SK-N-SH (cell line): ENCODE data around the gene SEC16B. TPM values are rescaled to one million over a fixed set of nuclear protein-coding genes. Genes with fewer than 3 reads are reported as not detected.

Experiments
- CTCF ChIA-PET: fragments of 300-600, 350-600 bp; formaldehyde crosslinking; extraction: SDS; loops from one replicate; lab custom pipeline; 2021; lab: Yijun Ruan, JAX
- POLR2A ChIA-PET: fragments of 350-600 bp; sonication (Branson Sonifier 250); formaldehyde crosslinking; extraction: SDS; loops from one replicate; lab custom pipeline; 2020; ENCODE audit warnings: antibody characterized with exemption, inconsistent platforms; lab: Yijun Ruan, JAX
- DNase-seq: peaks from one replicate; pipeline ENCODE4 v3.0.0; 2012
- H2AFZ ChIP-seq: fragments of 200-600 bp; sonication (generic); 2 replicates; pipeline ENCODE4 v1.8.1; 2016; ENCODE audit warnings: antibody characterized with exemption, mild to moderate bottlenecking, low read depth
- H3F3A ChIP-seq: fragments of 200-600 bp; sonication (generic); replicated peaks from 2 replicates; pipeline ENCODE3; 2016; ENCODE audit warnings: antibody characterized with exemption, mild to moderate bottlenecking; ENCODE audit not compliant: insufficient read depth
- H3K27ac ChIP-seq, 2 experiments: fragments of 200-500 bp in 1 of 2; fragments of 200-600 bp in 1 of 2; sonication (Bioruptor generic) in 1 of 2; sonication (generic), shearing (Covaris generic) in 1 of 2; 2 replicates each; pipeline versions ENCODE4 v1.5.1 to v1.6.1; 2014 to 2016; ENCODE audit warnings: low read depth in 2 of 2, inconsistent platforms in 1 of 2, low read length in 1 of 2, mild to moderate bottlenecking in 1 of 2, mixed read lengths in 1 of 2
- H3K27me3 ChIP-seq: fragments of 200-600 bp; sonication (generic), shearing (Covaris generic); 2 replicates; pipeline ENCODE4 v1.6.1; 2016; ENCODE audit warnings: mixed run types; ENCODE audit not compliant: insufficient read depth
- H3K36me3 ChIP-seq, 2 experiments: fragments of 200-500 bp in 1 of 2; fragments of 200-600 bp in 1 of 2; sonication (Bioruptor generic) in 1 of 2; sonication (generic) in 1 of 2; replicated peaks in 1 of 2; 2 replicates each; pipeline versions ENCODE3 to v1.5.1; 2014 to 2016; ENCODE audit warnings: low read length in 1 of 2, mild to moderate bottlenecking in 1 of 2; ENCODE audit not compliant: insufficient read depth in 2 of 2, control insufficient read depth in 1 of 2
- H3K4me1 ChIP-seq, 2 experiments: fragments of 200-500 bp in 1 of 2; fragments of 200-600 bp in 1 of 2; sonication (Bioruptor generic) in 1 of 2; sonication (generic), shearing (Covaris generic) in 1 of 2; 2 replicates each; pipeline versions ENCODE4 v1.5.1 to v1.6.1; 2014 to 2016; ENCODE audit warnings: low read depth in 1 of 2, low read length in 1 of 2, mixed run types in 1 of 2; ENCODE audit not compliant: insufficient read depth in 2 of 2, control insufficient read depth in 1 of 2
- H3K4me2 ChIP-seq: fragments of 200-600 bp; sonication (generic), shearing (Covaris generic); 2 replicates; pipeline ENCODE4 v1.6.1; 2017; ENCODE audit warnings: mixed run types
- H3K4me3 ChIP-seq, 2 experiments: fragments of 200-500 bp in 1 of 2; fragments of 200-600 bp in 1 of 2; sonication (Bioruptor generic) in 1 of 2; sonication (generic), shearing (Covaris generic) in 1 of 2; 2 replicates each; pipeline versions ENCODE4 v1.5.1 to v1.8.1; 2014 to 2016; ENCODE audit warnings: low read depth in 2 of 2, inconsistent platforms in 1 of 2, low read length in 1 of 2, mild to moderate bottlenecking in 1 of 2, mixed read lengths in 1 of 2, moderate library complexity in 1 of 2
- H3K79me2 ChIP-seq: fragments of 200-600 bp; sonication (generic); 2 replicates; pipeline ENCODE4 v1.8.1; 2017; ENCODE audit warnings: mild to moderate bottlenecking; ENCODE audit not compliant: insufficient read depth
- H3K9ac ChIP-seq: fragments of 200-600 bp; sonication (generic); 2 replicates; pipeline ENCODE4 v1.6.1; 2017; ENCODE audit warnings: mixed run types
- H3K9me2 ChIP-seq: fragments of 200-600 bp; sonication (generic); 2 replicates; pipeline ENCODE4 v1.6.1; 2017; ENCODE audit warnings: mixed run types
- H3K9me3 ChIP-seq: fragments of 200-600 bp; sonication (generic); 2 replicates; pipeline ENCODE4 v1.6.1; 2017; ENCODE audit warnings: mixed run types, mild to moderate bottlenecking, moderate library complexity
- H4K20me1 ChIP-seq: fragments of 200-600 bp; sonication (generic); 2 replicates; pipeline ENCODE4 v1.6.1; 2017; ENCODE audit warnings: mild to moderate bottlenecking, mixed run types; ENCODE audit not compliant: insufficient read depth
- CTCF ChIP-seq: fragments of 200-600 bp; sonication (generic); IDR thresholded peaks from 2 replicates; pipeline ENCODE4 v1.6.1; 2017; ENCODE audit warnings: antibody characterized with exemption, mild to moderate bottlenecking, moderate library complexity
- ELF1 ChIP-seq: IDR thresholded peaks from 2 replicates; pipeline ENCODE4 v1.4.0; 2012
- EP300 ChIP-seq, 2 experiments: IDR thresholded peaks; 2 replicates each; pipeline versions ENCODE4 v1.4.0 to v1.6.1; 2012; ENCODE audit warnings: borderline replicate concordance in 1 of 2, low read depth in 1 of 2, low read length in 1 of 2
- FOSL2 ChIP-seq: IDR thresholded peaks from 2 replicates; pipeline ENCODE4 v1.4.0; 2012; ENCODE audit warnings: low read depth, mild to moderate bottlenecking, moderate library complexity, borderline replicate concordance
- FOXJ3 ChIP-seq: sonication (generic); formaldehyde crosslinking; IDR thresholded peaks from 2 replicates; pipeline ENCODE4 v1.5.1; 2020; ENCODE audit warnings: mild to moderate bottlenecking, missing genetic modification reagents
- GABPA ChIP-seq: IDR thresholded peaks from 2 replicates; pipeline ENCODE4 v1.4.0; 2012; ENCODE audit warnings: low read depth, mild to moderate bottlenecking
- IRF3 ChIP-seq: fragments of 150-350 bp; IDR thresholded peaks from 2 replicates; pipeline ENCODE4 v1.6.1; 2016; ENCODE audit warnings: mild to moderate bottlenecking, low read depth, low read length
- MXI1 ChIP-seq: IDR thresholded peaks from 2 replicates; pipeline ENCODE4 v1.6.1; 2012; ENCODE audit warnings: mild to moderate bottlenecking, low read depth, low read length, improper control_type of control experiment
- NFIC ChIP-seq: IDR thresholded peaks from 2 replicates; pipeline ENCODE4 v1.4.0; 2012; ENCODE audit warnings: borderline replicate concordance
- PBX3 ChIP-seq: IDR thresholded peaks from 2 replicates; pipeline ENCODE4; 2012
- RAD21 ChIP-seq: IDR thresholded peaks from 2 replicates; pipeline ENCODE4 v1.6.1; 2012; ENCODE audit warnings: mild to moderate bottlenecking, low read length
- RXRA ChIP-seq: IDR thresholded peaks from 2 replicates; pipeline ENCODE4 v1.4.0; 2012; ENCODE audit warnings: low read depth, mild to moderate bottlenecking, borderline replicate concordance
- SIN3A ChIP-seq: IDR thresholded peaks from 2 replicates; pipeline ENCODE4 v1.6.1; 2012; ENCODE audit warnings: low read depth, mild to moderate bottlenecking, low read length, moderate library complexity, borderline replicate concordance
- SMC3 ChIP-seq: IDR thresholded peaks from 2 replicates; pipeline ENCODE4 v1.6.1; 2012; ENCODE audit warnings: low read depth, low read length, improper control_type of control experiment
- TCF12 ChIP-seq: IDR thresholded peaks from 2 replicates; pipeline ENCODE4 v1.4.0; 2012
- TEAD4 ChIP-seq: IDR thresholded peaks from 2 replicates; pipeline ENCODE4 v1.4.0; 2012; ENCODE audit warnings: mild to moderate bottlenecking, borderline replicate concordance; ENCODE audit not compliant: insufficient read depth
- USF2 ChIP-seq: fragments of 150-350 bp; IDR thresholded peaks from 2 replicates; pipeline ENCODE4 v1.6.1; 2017; ENCODE audit warnings: antibody characterized with exemption, low read length, low read depth, borderline replicate concordance
- YY1 ChIP-seq: IDR thresholded peaks from 2 replicates; pipeline ENCODE4 v1.4.0; 2012; ENCODE audit warnings: low read depth, mild to moderate bottlenecking
- WGBS: methylation state at CpG from one replicate; pipeline ENCODE4 v1.1.6; 2017; ENCODE audit warnings: low lambda C conversion rate; 5-methylcytosine and 5-hydroxymethylcytosine counted together
- polyA plus RNA-seq, 3 experiments: library from polyadenylated mRNA; depleted of rRNA; stranded (reverse); fragments of >200 nt; gene quantifications; 2 replicates each; pipeline ENCODE4 v1.2.3, GENCODE V29; 2012

SEC16B gene
- 0.31 and 0.32 TPM in 2 replicates for polyA plus RNA-seq (2012; rRNA removed)
- polyA plus RNA-seq (2012; cell fraction: cytosol; rRNA removed), result 0.18 TPM in 2 replicates
- 1.1 and 1.7 TPM in 2 replicates for polyA plus RNA-seq (2012; cell fraction: nucleus; rRNA removed)

GRCh38 chr1:177969825-177970371 lies at the start of gene SEC16B:
Gene SEC16B (minus strand): TSS chr1:177970058. CDS start chr1:177967981, 2,077 bp downstream.
- Histone ChIP-seq H4K20me1 (no peaks in the 10 kb centered on the region), H3K27ac (no peak within 1 kb of the TSS), H3F3A (no peaks in the 10 kb centered on the region), H3K4me2 (no peak within 1 kb of the TSS), H3K36me3 (no peaks in the 10 kb centered on the region), H3K27me3 (no peaks in the 10 kb centered on the region), H3K9ac (no peak within 1 kb of the TSS), H2AFZ (no peak within 1 kb of the TSS), H3K9me3 (no peaks in the 10 kb centered on the region), H3K4me1 (no peaks in the 10 kb centered on the region), H3K4me3 (no peak within 1 kb of the TSS), H3K79me2 (no peaks in the 10 kb centered on the region), H3K9me2 (no peaks in the 10 kb centered on the region)
- 63% methylated on average over 12 of the region's 12 CpGs for WGBS
- DNase-seq, result no peak
- TF ChIP-seq SIN3A, result no peak
- TF ChIP-seq MXI1, result no peak
- no peak for TF ChIP-seq EP300 (IDR thresholded peaks at IDR 0.05; ENCODE audit: borderline replicate concordance in 1 of 2, low read depth in 1 of 2, low read length in 1 of 2)
- TF ChIP-seq PBX3, result no peak
- POLR2A ChIA-PET, result no interaction called here
- CTCF ChIA-PET, result interaction anchor here (1.6 kb wide), 1 partner anchor 9 kb away, joined by 4 read pairs; no protein-coding TSS in a partner anchor

GRCh38 chr1:178019622-178020021 lies 49.8 kb upstream of the SEC16B start:
- H3K4me1 ChIP-seq, result no peaks in the 10 kb centered on the region
- TF ChIP-seq ELF1 (no peak), TEAD4 (no peak), YY1 (no peak), GABPA (no peak), IRF3 (no peak), FOXJ3 (CRISPR knock-in tag) (no peak), SMC3 (no peak), RAD21 (no peak), CTCF (no peak), PBX3 (no peak), MXI1 (no peak), TCF12 (no peak), NFIC (no peak), USF2 (no peak), FOSL2 (no peak), EP300 (IDR thresholded peaks at IDR 0.05; ENCODE audit: borderline replicate concordance in 1 of 2, low read depth in 1 of 2, low read length in 1 of 2) (no peak), RXRA (no peak)
- TF ChIP-seq, all 33 proteins: peak for 0
- no peaks in the 10 kb centered on the region for H3F3A ChIP-seq
- no peaks in the 10 kb centered on the region for H3K79me2 ChIP-seq
- H2AFZ ChIP-seq, result no peak overlapping the region
- H3K27me3 ChIP-seq, result no peaks in the 10 kb centered on the region
- no peak overlapping the region for H3K4me3 ChIP-seq
- no peaks in the 10 kb centered on the region for H3K9me2 ChIP-seq
- CTCF ChIA-PET, result interaction anchor here (2.4 kb wide), 1 partner anchor 12 kb away, joined by 16 read pairs; no protein-coding TSS in a partner anchor
- H3K9me3 ChIP-seq, result no peaks in the 10 kb centered on the region
- no peak overlapping the region for H3K4me2 ChIP-seq
- 88% methylated on average over 2 of the region's 2 CpGs for WGBS
- POLR2A ChIA-PET, result no interaction called here
- H4K20me1 ChIP-seq, result no peaks in the 10 kb centered on the region
- H3K36me3 ChIP-seq, result no peaks in the 10 kb centered on the region
- no peak overlapping the region for H3K27ac ChIP-seq
- DNase-seq, result no peak
- no peak overlapping the region for H3K9ac ChIP-seq
